Fibroblast of villous mesenchyme (primary cell): Measurements from ENCODE around the gene KANK2. TPM values are rescaled to one million over a fixed set of nuclear protein-coding genes. Genes with fewer than 3 reads are reported as not detected.
"Not testable (repeated sequence)": the region's sequence is repeated elsewhere in the genome, so short reads cannot be mapped to it uniquely, and the experiment has no call there.

Experiments used
- DNase-seq: peaks from one replicate; pipeline ENCODE4 v3.0.0-alpha.2; 2010; ENCODE audit warnings: low read depth
- H3K4me3 ChIP-seq: 2 replicates; pipeline ENCODE4 v1.5.1; 2011; ENCODE audit warnings: low read depth, mild to moderate bottlenecking, low read length
- CTCF ChIP-seq: IDR thresholded peaks from 2 replicates; pipeline ENCODE4 v1.5.1; 2012; ENCODE audit warnings: low read depth, mild to moderate bottlenecking, low read length; ENCODE audit not compliant: insufficient read depth
- total RNA-seq: library from RNA; depleted of rRNA; stranded (reverse); fragments of >200 nt; gene quantifications from 2 replicates; pipeline ENCODE4 v1.2.3, GENCODE V29; 2012

KANK2 gene
- total RNA-seq, 1 donor, result 253 TPM

- no peak for TF ChIP-seq CTCF
- no peak for DNase-seq
- H3K4me3 ChIP-seq, result peak overlapping the region; percentile 30
Measured at GRCh38 chr19:11191934-11192333, 5.4 kb downstream of the KANK2 start.

GRCh38 chr19:11191273-11191755, 6.0 kb downstream of the KANK2 start:
- DNase-seq, result peak; percentile 86
- peak overlapping the region; percentile 14 for H3K4me3 ChIP-seq
- TF ChIP-seq CTCF, result no peak

GRCh38 chr19:11190501-11190900, 6.8 kb downstream of the KANK2 start:
- TF ChIP-seq CTCF, result no peak
- no peak for DNase-seq
- no peak overlapping the region for H3K4me3 ChIP-seq

DNA sequence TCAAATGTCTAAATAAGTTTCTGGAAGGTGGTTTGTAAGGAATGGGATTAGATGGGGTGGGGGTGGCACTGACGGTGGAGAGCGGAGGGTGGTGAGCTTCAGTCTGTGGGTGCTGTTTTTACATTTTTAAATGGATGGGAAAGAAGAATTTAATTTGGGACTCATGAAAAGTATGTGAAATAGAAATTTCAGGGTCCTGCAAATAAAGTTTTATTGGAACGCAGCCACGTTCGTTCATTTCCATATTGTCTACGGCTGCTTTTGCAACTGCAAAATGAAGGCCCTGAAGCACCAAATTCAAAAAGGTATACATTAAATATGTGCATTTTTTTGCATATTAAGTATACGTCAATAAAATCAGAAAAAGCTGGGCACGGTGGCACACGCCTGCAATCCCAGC, 9.9 kb downstream of the KANK2 start:
- no peak for DNase-seq
- no peak overlapping the region for H3K4me3 ChIP-seq
- TF ChIP-seq CTCF, result no peak

DNA sequence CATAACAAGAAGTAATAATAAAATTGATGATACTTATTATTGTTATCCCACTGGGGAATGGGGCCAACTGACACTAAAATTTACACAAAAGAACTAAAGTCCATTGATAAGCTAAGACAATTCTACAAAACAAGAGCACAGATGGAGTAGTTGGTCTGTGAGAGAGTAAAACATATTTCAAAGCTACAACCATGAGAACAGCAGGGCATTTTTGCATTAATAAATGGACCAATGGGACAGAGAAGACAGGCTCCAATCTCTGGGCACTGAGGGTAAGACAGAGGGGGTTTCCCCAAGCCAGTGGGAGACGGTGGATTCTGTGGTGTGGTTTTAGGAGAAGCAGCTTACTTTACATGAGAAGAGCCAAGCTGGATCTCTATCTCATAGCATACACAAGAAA, 14.4 kb downstream of the KANK2 start:
- DNase-seq, result no peak
- TF ChIP-seq CTCF, result no peak
- no peak overlapping the region for H3K4me3 ChIP-seq

DNA sequence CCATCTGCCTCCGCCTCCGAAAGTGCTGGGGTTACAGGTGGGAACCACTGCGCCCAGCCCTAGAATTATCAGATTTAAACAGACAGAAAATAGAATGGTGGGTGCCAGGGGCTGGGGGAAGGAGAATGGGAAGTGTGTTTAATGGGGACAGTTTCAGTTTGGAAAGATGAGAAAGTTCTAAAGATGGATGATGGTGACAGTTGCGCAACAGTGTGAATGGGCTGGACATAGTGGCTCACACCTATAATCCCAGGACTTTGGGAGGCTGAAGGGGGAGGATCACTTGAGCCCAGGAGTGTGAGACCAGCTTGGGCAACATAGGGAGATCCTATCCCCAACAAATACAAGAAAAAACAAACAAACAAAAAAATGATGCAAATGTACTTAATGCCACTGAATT, 15.9 kb downstream of the KANK2 start:
- no peak for TF ChIP-seq CTCF

GRCh38 chr19:11180975-11181374, 16.4 kb downstream of the KANK2 start:
- DNase-seq, H3K4me3 ChIP-seq: not testable (repeated sequence)

More for the DNA sequence above, 15.9 kb downstream of the KANK2 start:
- DNase-seq, result no peak
- no peak overlapping the region for H3K4me3 ChIP-seq
